ENCODE measurements around the gene FANCC.

GRCh38 chr9:95071925-95072324 lies 245.6 kb downstream of the FANCC start:
- TF ChIP-seq JUND (IDR thresholded peaks at IDR 0.05; ENCODE audit: low read length) (no peak), GABPA (IDR thresholded peaks at IDR 0.05; ENCODE audit: borderline replicate concordance, insufficient read depth, low read length) (no peak), CREB1 (IDR thresholded peaks at IDR 0.05) (no peak), RAD21 (IDR thresholded peaks at IDR 0.05 in 1 of 2, conservative IDR thresholded peaks at IDR 0.05 in 1 of 2; ENCODE audit: low read depth in 2 of 2, low read length in 2 of 2) (no peak), CTCF (IDR thresholded peaks at IDR 0.05; ENCODE audit: control extremely low read depth in 1 of 3, insufficient read depth in 1 of 3, low read depth in 1 of 3, low read length in 3 of 3) (no peak), MAFK (IDR thresholded peaks at IDR 0.05; ENCODE audit: low read depth, low read length) (no peak), YY1 (IDR thresholded peaks at IDR 0.05; ENCODE audit: low read depth, low read length) (no peak), FOSL1 (IDR thresholded peaks at IDR 0.05; ENCODE audit: insufficient read depth, low read depth, low read length) (no peak), TAF1 (IDR thresholded peaks at IDR 0.05; ENCODE audit: low read depth, low read length) (no peak), ZNF274 (IDR thresholded peaks at IDR 0.05; ENCODE audit: borderline replicate concordance, extremely low read depth, low read length) (no peak), TEAD4 (IDR thresholded peaks at IDR 0.05; ENCODE audit: low read depth, low read length) (no peak), SIX5 (IDR thresholded peaks at IDR 0.05; ENCODE audit: low read depth, low read length) (no peak)
